PC-9 (cell line): ENCODE results near the gene PER2. TPM values are rescaled to one million over a fixed set of nuclear protein-coding genes. Genes with fewer than 3 reads are reported as not detected.

Source experiments
- BruUV-seq: library from RNA; stranded (reverse); fragments of 400-500 nt; replicated peaks from 2 replicates; lab custom pipeline; 2021; lab: Mats Ljungman, UMichigan
- CTCF ChIA-PET: fragments of 300-600 bp; sonication (Branson Sonifier 250); formaldehyde crosslinking; loops from one replicate; lab custom pipeline; 2022; ENCODE audit warnings: antibody characterized with exemption; lab: Charles Lee
- POLR2A ChIA-PET: fragments of 300-600 bp; sonication (Branson Sonifier 250); formaldehyde crosslinking; loops from one replicate; lab custom pipeline; 2022; ENCODE audit warnings: antibody characterized with exemption; ENCODE audit not compliant: unreplicated experiment; lab: Charles Lee
- DNase-seq, 2 experiments: peaks; one replicate each; pipeline versions ENCODE4 v3.0.0 to v3.0.0-alpha.2; 2015 to 2022; ENCODE audit warnings: mixed read lengths in 1 of 2
- H2AFZ ChIP-seq: fragments of 200-600 bp; sonication (generic); 2 replicates; pipeline ENCODE4 v1.8.1; 2017; ENCODE audit warnings: antibody characterized with exemption
- H3F3A ChIP-seq: fragments of 200-600 bp; sonication (generic); 2 replicates; pipeline ENCODE4 v1.8.1; 2017; ENCODE audit warnings: antibody characterized with exemption, mild to moderate bottlenecking, low read depth; ENCODE audit not compliant: insufficient read depth
- H3K27ac ChIP-seq: fragments of 200-600 bp; sonication (generic); 2 replicates; pipeline ENCODE4 v1.6.1; 2016; ENCODE audit warnings: mixed run types
- H3K27me3 ChIP-seq: fragments of 200-600 bp; sonication (generic); 2 replicates; pipeline ENCODE4 v1.6.1; 2016; ENCODE audit warnings: low read depth, mixed run types; ENCODE audit not compliant: insufficient read depth
- H3K36me3 ChIP-seq: fragments of 200-600 bp; sonication (generic); 2 replicates; pipeline ENCODE4 v1.6.1; 2016; ENCODE audit warnings: low read depth, mixed run types
- H3K4me1 ChIP-seq: fragments of 200-600 bp; sonication (generic); replicated peaks from 2 replicates; pipeline ENCODE4 v1.6.1; 2016; ENCODE audit warnings: mixed run types; ENCODE audit not compliant: insufficient read depth
- H3K4me2 ChIP-seq: fragments of 200-600 bp; sonication (generic); 2 replicates; pipeline ENCODE4 v1.6.1; 2017; ENCODE audit warnings: mixed run types
- H3K4me3 ChIP-seq: fragments of 200-600 bp; sonication (generic); 2 replicates; pipeline ENCODE4 v1.6.1; 2016; ENCODE audit warnings: mixed run types
- H3K79me2 ChIP-seq: fragments of 200-600 bp; sonication (generic); 2 replicates; pipeline ENCODE4 v1.6.1; 2017; ENCODE audit warnings: low read depth, mixed run types
- H3K9me2 ChIP-seq: fragments of 200-600 bp; sonication (generic); 2 replicates; pipeline ENCODE4 v1.8.1; 2017; ENCODE audit warnings: mild to moderate bottlenecking; ENCODE audit not compliant: insufficient read depth
- H3K9me3 ChIP-seq: fragments of 200-600 bp; sonication (generic); 2 replicates; pipeline ENCODE4 v1.8.1; 2016; ENCODE audit warnings: low read depth; ENCODE audit not compliant: insufficient read depth
- H4K20me1 ChIP-seq: fragments of 200-600 bp; sonication (generic); 2 replicates; pipeline ENCODE4 v1.8.1; 2017; ENCODE audit not compliant: insufficient read depth
- EZH2 ChIP-seq: fragments of 200-600 bp; sonication (generic); IDR thresholded peaks from 2 replicates; pipeline ENCODE4 v1.8.0; 2017; ENCODE audit warnings: antibody characterized with exemption, low read depth
- intact Hi-C: fragments of 100-400 bp; cut with micrococcal nuclease; formaldehyde crosslinking; loops from one replicate; pipeline ENCODE4 v1.10.0; 2022; ENCODE audit not compliant: unreplicated experiment
- total RNA-seq: library from RNA; stranded (reverse); gene quantifications from 2 replicates; pipeline ENCODE4 v1.2.3, GENCODE V29; 2021
- TF ChIP-seq, protein P1 (sequence below): fragments of 200-600 bp; sonication (generic); conservative IDR thresholded peaks from 2 replicates; pipeline ENCODE4 v1.6.1; 2017; ENCODE audit warnings: mixed run types, antibody characterized with exemption, mild to moderate bottlenecking, moderate library complexity

Gene PER2
- total RNA-seq, 1 experiment from 2014 or later, result 18.9 TPM

DNA sequence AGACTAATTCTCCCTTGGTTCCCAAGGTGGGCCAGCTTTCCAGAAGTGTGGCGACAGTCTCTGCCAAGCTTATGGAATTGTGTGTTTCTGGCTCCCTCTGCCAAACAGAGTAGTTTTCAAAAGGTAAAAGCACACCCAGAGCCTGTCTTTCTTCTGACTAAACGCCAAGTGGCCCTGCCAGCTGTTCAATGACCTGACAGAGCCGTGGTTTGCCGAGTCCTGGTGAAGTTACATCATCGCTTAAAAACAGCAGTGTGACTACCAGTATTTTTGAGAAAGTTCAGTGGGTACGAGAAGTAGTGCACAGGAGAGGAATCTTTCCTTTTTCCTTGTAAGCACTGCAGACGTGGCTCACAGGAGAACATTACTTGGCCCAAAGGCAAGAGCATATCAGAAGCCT, 1.9 kb downstream of the PER2 start:
- ChIA-PET CTCF (no interaction called here), POLR2A (interaction anchor here (0.6 to 0.7 kb wide), 2 partner anchors 145 to 580 kb away, joined by 3 to 6 read pairs; no protein-coding TSS in a partner anchor)
- Histone ChIP-seq H3K36me3 (no peaks in the 10 kb centered on the region), H3K79me2 (peaks cover 49% of the 10 kb centered on the region), H3F3A (peaks cover 44% of the 10 kb centered on the region), H3K4me3 (peak overlapping the region; percentile 72; the same call in 1 of the 2 replicates), H4K20me1 (no peaks in the 10 kb centered on the region), H3K4me1 (peaks cover 55% of the 10 kb centered on the region), H2AFZ (no peak overlapping the region; the same call in 1 of the 2 replicates), H3K9me3 (no peaks in the 10 kb centered on the region), H3K27me3 (no peaks in the 10 kb centered on the region), H3K4me2 (peak overlapping the region; percentile 84), H3K9me2 (no peaks in the 10 kb centered on the region), H3K27ac (peak overlapping the region; percentile 85)
- BruUV-seq, result no TSS peak
- no peak for TF ChIP-seq EZH2
- TF ChIP-seq, protein P1, sequence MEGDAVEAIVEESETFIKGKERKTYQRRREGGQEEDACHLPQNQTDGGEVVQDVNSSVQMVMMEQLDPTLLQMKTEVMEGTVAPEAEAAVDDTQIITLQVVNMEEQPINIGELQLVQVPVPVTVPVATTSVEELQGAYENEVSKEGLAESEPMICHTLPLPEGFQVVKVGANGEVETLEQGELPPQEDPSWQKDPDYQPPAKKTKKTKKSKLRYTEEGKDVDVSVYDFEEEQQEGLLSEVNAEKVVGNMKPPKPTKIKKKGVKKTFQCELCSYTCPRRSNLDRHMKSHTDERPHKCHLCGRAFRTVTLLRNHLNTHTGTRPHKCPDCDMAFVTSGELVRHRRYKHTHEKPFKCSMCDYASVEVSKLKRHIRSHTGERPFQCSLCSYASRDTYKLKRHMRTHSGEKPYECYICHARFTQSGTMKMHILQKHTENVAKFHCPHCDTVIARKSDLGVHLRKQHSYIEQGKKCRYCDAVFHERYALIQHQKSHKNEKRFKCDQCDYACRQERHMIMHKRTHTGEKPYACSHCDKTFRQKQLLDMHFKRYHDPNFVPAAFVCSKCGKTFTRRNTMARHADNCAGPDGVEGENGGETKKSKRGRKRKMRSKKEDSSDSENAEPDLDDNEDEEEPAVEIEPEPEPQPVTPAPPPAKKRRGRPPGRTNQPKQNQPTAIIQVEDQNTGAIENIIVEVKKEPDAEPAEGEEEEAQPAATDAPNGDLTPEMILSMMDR, result no peak
- intact Hi-C loops, result loop anchor here (5.0 to 10.0 kb wide), 3 partner anchors 151 to 991 kb away; no protein-coding TSS in a partner anchor
- DNase-seq, result peak; percentile 58 to 65

DNA sequence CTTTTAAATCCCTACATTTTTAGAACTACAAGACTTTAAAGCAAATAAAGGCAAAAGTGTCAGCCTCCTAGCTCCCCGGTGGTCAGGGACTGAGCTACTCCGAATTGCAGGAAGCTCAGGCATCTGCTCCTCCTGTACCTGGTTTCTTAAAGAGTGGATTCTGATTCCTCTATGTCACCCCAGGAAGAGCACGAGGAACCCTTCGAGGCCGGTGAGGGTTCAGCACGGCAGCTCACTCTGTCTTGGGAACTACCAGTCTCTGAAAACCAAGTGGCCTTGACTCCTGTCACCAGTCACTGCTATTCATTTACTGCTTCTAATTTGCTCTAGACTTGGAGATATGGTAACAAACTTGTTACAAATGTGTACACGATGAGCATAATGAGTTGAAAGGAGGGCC, 2.3 kb downstream of the PER2 start:
- no peaks in the 10 kb centered on the region for H3K9me2 ChIP-seq
- H3K79me2 ChIP-seq, result peaks cover 49% of the 10 kb centered on the region
- no peaks in the 10 kb centered on the region for H3K36me3 ChIP-seq
- peak overlapping the region; percentile 72; the same call in 1 of the 2 replicates for H3K4me3 ChIP-seq
- ChIA-PET CTCF (interaction anchor here (0.6 to 1.3 kb wide), 2 partner anchors 22 to 155 kb away, joined by 5 to 7 read pairs; no protein-coding TSS in a partner anchor), POLR2A (interaction anchor here (0.6 kb wide), 1 partner anchor 580 kb away, joined by 3 read pairs; no protein-coding TSS in a partner anchor)
- H3K9me3 ChIP-seq, result no peaks in the 10 kb centered on the region
- H4K20me1 ChIP-seq, result no peaks in the 10 kb centered on the region
- H3F3A ChIP-seq, result peaks cover 40% of the 10 kb centered on the region
- peaks cover 55% of the 10 kb centered on the region for H3K4me1 ChIP-seq
- H2AFZ ChIP-seq, result peak overlapping the region; percentile 7; the same call in 1 of the 2 replicates
- intact Hi-C loops, result loop anchor here (5.0 to 10.0 kb wide), 3 partner anchors 151 to 991 kb away; no protein-coding TSS in a partner anchor
- BruUV-seq, result no TSS peak
- TF ChIP-seq, protein P1, result no peak
- TF ChIP-seq EZH2, result no peak
- peak overlapping the region; percentile 85 for H3K27ac ChIP-seq
- peak overlapping the region; percentile 84 for H3K4me2 ChIP-seq
- no peaks in the 10 kb centered on the region for H3K27me3 ChIP-seq
- no peak for DNase-seq

DNA sequence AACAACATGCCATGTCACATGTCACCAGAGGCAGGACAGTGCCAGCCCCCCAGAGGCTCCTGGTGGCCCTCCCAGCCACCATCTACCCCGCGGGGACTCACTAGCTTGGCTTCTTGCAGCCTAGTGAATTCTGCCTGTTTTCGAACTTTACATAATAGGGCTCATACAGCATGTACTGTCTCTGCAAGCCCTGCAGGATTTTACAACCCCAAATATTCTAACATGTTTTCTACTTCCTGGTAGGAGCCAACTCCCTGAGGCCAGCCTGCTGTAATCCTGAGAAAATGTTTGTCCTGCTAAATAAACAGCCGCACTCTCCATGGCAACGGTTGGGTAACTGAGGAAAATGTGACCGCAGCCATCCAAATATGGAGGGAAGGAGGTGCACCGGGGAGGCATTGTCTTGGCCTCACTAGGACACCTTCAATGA, 2.7 kb downstream of the PER2 start:
- no peaks in the 10 kb centered on the region for H3K9me2 ChIP-seq
- DNase-seq, result peak; percentile 98 to 99
- BruUV-seq, result no TSS peak
- no peak overlapping the region for H2AFZ ChIP-seq
- no peaks in the 10 kb centered on the region for H3K9me3 ChIP-seq
- peak overlapping the region; percentile 85 for H3K27ac ChIP-seq
- ChIA-PET CTCF (interaction anchor here (0.6 to 1.3 kb wide), 2 partner anchors 22 to 155 kb away, joined by 5 to 7 read pairs; no protein-coding TSS in a partner anchor), POLR2A (interaction anchor here (0.5 kb wide), 1 partner anchor 81 kb away, joined by 7 read pairs; no protein-coding TSS in a partner anchor)
- H3K4me1 ChIP-seq, result peaks cover 51% of the 10 kb centered on the region
- peaks cover 37% of the 10 kb centered on the region for H3F3A ChIP-seq
- no peaks in the 10 kb centered on the region for H3K27me3 ChIP-seq
- 0 out of 2 replicates have a peak, but pooled peaks cover under 1% of the 10 kb centered on the region for H4K20me1 ChIP-seq
- H3K4me3 ChIP-seq, result peak overlapping the region; percentile 72; the same call in 1 of the 2 replicates
- peak overlapping the region; percentile 84 for H3K4me2 ChIP-seq
- TF ChIP-seq, protein P1, result no peak
- no peak for TF ChIP-seq EZH2
- peaks cover 51% of the 10 kb centered on the region for H3K79me2 ChIP-seq
- intact Hi-C loops, result loop anchor here (1.0 to 10.0 kb wide), 4 partner anchors 29 to 992 kb away; no protein-coding TSS in a partner anchor
- H3K36me3 ChIP-seq, result no peaks in the 10 kb centered on the region
